Measurements from ENCODE around the gene DKK1.

DNA sequence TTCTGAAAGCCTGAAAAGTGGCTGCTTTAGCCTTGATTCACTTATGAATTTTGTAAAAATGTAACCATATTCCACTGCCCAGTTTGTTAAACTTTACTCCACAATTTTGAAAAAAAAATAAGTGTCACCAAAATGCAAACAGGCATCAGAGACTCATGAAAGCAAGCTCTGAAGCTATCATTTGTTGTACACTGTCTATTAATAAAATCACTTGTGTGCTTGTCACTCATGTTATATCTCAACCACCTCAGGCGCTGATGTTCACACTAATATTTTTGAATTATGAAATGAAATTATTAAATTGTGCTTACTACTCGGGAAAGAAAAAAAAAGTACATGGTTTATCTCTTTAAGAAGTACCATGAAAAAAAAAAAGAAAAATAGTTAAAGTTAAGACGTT is 34.5 kb upstream of the DKK1 start:
- TF ChIP-seq, protein P1, sequence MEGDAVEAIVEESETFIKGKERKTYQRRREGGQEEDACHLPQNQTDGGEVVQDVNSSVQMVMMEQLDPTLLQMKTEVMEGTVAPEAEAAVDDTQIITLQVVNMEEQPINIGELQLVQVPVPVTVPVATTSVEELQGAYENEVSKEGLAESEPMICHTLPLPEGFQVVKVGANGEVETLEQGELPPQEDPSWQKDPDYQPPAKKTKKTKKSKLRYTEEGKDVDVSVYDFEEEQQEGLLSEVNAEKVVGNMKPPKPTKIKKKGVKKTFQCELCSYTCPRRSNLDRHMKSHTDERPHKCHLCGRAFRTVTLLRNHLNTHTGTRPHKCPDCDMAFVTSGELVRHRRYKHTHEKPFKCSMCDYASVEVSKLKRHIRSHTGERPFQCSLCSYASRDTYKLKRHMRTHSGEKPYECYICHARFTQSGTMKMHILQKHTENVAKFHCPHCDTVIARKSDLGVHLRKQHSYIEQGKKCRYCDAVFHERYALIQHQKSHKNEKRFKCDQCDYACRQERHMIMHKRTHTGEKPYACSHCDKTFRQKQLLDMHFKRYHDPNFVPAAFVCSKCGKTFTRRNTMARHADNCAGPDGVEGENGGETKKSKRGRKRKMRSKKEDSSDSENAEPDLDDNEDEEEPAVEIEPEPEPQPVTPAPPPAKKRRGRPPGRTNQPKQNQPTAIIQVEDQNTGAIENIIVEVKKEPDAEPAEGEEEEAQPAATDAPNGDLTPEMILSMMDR (IDR thresholded peaks at IDR 0.05) = no peak
- TF ChIP-seq EHMT2 (IDR thresholded peaks at IDR 0.05; ENCODE audit: low read depth) (no peak), RAD21 (conservative IDR thresholded peaks at IDR 0.05 in 1 of 2, IDR thresholded peaks at IDR 0.05 in 1 of 2) (no peak), POLR2A (IDR thresholded peaks at IDR 0.05; ENCODE audit: low read length) (no peak), ZNF302 (CRISPR knock-in tag; IDR thresholded peaks at IDR 0.05) (no peak), JUN (IDR thresholded peaks at IDR 0.05) (no peak)
- TF ChIP-seq, protein P2, sequence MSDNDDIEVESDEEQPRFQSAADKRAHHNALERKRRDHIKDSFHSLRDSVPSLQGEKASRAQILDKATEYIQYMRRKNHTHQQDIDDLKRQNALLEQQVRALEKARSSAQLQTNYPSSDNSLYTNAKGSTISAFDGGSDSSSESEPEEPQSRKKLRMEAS (IDR thresholded peaks at IDR 0.05) = no peak

Measured in A549 (cell line).